Stimulated activated CD4-positive, alpha-beta T cell treated with anti-CD3 and anti-CD28 coated beads, Interleukin-15, amount 100 ng/mL, for 48 hours (primary cell): ENCODE data around the gene IP6K2.

Source experiments
- DNase-seq, 2 donors: peaks; one replicate each; pipeline ENCODE4 v3.0.0-alpha.2; 2020; ENCODE audit warnings: low read depth in 2 of 2

IP6K2 gene

GRCh38 chr3:48664929-48665328, 52.1 kb downstream of the IP6K2 start:
- DNase-seq: no peak

GRCh38 chr3:48664313-48664644, 52.7 kb downstream of the IP6K2 start:
- no peak for DNase-seq

- DNase-seq: peak; percentile 92
Measured at GRCh38 chr3:48663489-48664312, 53.3 kb downstream of the IP6K2 start.

GRCh38 chr3:48662753-48663488, 54.1 kb downstream of the IP6K2 start, which contains the start of gene CELSR3:
TSS of gene CELSR3 (minus strand) at chr3:48662886. CDS start at chr3:48662634, 252 bp downstream.
- peak in 1 of 2 donors; percentile 64 for DNase-seq

- no peak for DNase-seq
Measured at GRCh38 chr3:48662145-48662752, 54.8 kb downstream of the IP6K2 start.

- peak in 1 of 2 donors; percentile 60 for DNase-seq
Measured at GRCh38 chr3:48661501-48662144, 55.4 kb downstream of the IP6K2 start.

- DNase-seq: no peak
Measured at GRCh38 chr3:48660800-48661400, 56.1 kb downstream of the IP6K2 start.

GRCh38 chr3:48656841-48657281, 60.2 kb downstream of the IP6K2 start:
- peak in 1 of 2 donors; percentile 17 for DNase-seq

- peak; percentile 82 to 85 for DNase-seq
Measured at GRCh38 chr3:48656061-48656840, 60.8 kb downstream of the IP6K2 start.

- DNase-seq: peak; percentile 45 to 51
Measured at GRCh38 chr3:48655606-48656005, 61.4 kb downstream of the IP6K2 start.

GRCh38 chr3:48655063-48655462, 62.0 kb downstream of the IP6K2 start:
- DNase-seq: no peak

- no peak for DNase-seq
Measured at GRCh38 chr3:48652923-48653715, 63.9 kb downstream of the IP6K2 start.

GRCh38 chr3:48651771-48652170, 65.2 kb downstream of the IP6K2 start:
- DNase-seq: no peak

- no peak for DNase-seq
Measured at GRCh38 chr3:48650723-48651122, 66.3 kb downstream of the IP6K2 start.

GRCh38 chr3:48648188-48648850, 68.7 kb downstream of the IP6K2 start:
- no peak for DNase-seq

- no peak for DNase-seq
Measured at GRCh38 chr3:48647714-48648113, 69.3 kb downstream of the IP6K2 start.

GRCh38 chr3:48644898-48645760, 71.9 kb downstream of the IP6K2 start:
- DNase-seq: no peak

- DNase-seq: no peak
Measured at GRCh38 chr3:48642605-48643004, 74.4 kb downstream of the IP6K2 start.
